HepG2 (cell line): ENCODE data around the gene ASB16. TPM values are rescaled to one million over a fixed set of nuclear protein-coding genes. Genes with fewer than 3 reads are reported as not detected.

Experiments used
- ATAC-seq: fragments of 200-7000 bp; cut with Tn5 transposase; 3 replicates; pipeline ENCODE4 v1.9.1; 2020; ENCODE audit warnings: mild to moderate bottlenecking, moderate library complexity
- BruUV-seq: library from RNA; stranded (reverse); fragments of 400-500 nt; replicated peaks from 2 replicates; lab custom pipeline; 2021; lab: Mats Ljungman, UMichigan
- CTCF ChIA-PET: fragments of 300-600 bp; formaldehyde crosslinking; extraction: SDS; loops from one replicate; lab custom pipeline; 2021; ENCODE audit warnings: low total read pairs, inconsistent platforms, low intra/inter-chr PET ratio; lab: Yijun Ruan, JAX
- POLR2A ChIA-PET: fragments of 350-600 bp; sonication (Branson Sonifier 250); formaldehyde crosslinking; loops from one replicate; lab custom pipeline; 2020; ENCODE audit warnings: antibody characterized with exemption, inconsistent platforms; lab: Yijun Ruan, JAX
- DNase-seq: peaks from one replicate; pipeline ENCODE4 v3.0.0-alpha.2; 2015; ENCODE audit warnings: low spot score
- FAIRE-seq: peaks from 3 replicates; lab custom pipeline; 2011; peaks lifted over from hg19 to GRCh38; lab: Jason Lieb, UNC
- H2AFZ ChIP-seq: one replicate; pipeline ENCODE4 v1.6.1; 2011; ENCODE audit warnings: low read length, inconsistent platforms
- H3K27ac ChIP-seq: fragments of 300-600 bp; 3 replicates; pipeline ENCODE4 v1.8.0; 2011; ENCODE audit warnings: mixed run types, mild to moderate bottlenecking, mixed read lengths, low read length, inconsistent platforms; ENCODE audit not compliant: insufficient read depth; ENCODE audit errors: extremely low read length
- H3K27me3 ChIP-seq, 2 experiments: fragments of 200-600 bp in 1 of 2; 2 replicates in 1 of 2; 3 replicates in 1 of 2; pipeline versions ENCODE4 v1.6.0 to v1.8.0; 2011; ENCODE audit warnings: low read length in 2 of 2, mild to moderate bottlenecking in 2 of 2, moderate library complexity in 2 of 2, inconsistent platforms in 1 of 2; ENCODE audit not compliant: insufficient read depth in 2 of 2, control insufficient read depth in 1 of 2
- H3K36me3 ChIP-seq, 2 experiments: fragments of 200-600 bp in 1 of 2; replicated peaks in 1 of 2; 2 replicates in 1 of 2; 3 replicates in 1 of 2; pipeline versions ENCODE4 v1.5.1 to v1.8.0; 2011; ENCODE audit warnings: low read length in 2 of 2, inconsistent platforms in 1 of 2; ENCODE audit not compliant: insufficient read depth in 2 of 2, control insufficient read depth in 1 of 2
- H3K4me1 ChIP-seq: 2 replicates; pipeline ENCODE4 v1.5.1; 2012; ENCODE audit warnings: low read length, inconsistent platforms; ENCODE audit not compliant: insufficient read depth
- H3K4me2 ChIP-seq: 2 replicates; pipeline ENCODE4 v1.6.0; 2011; ENCODE audit warnings: low read depth, low read length, inconsistent platforms
- H3K4me3 ChIP-seq, 3 experiments: fragments of 200-600 bp in 1 of 3; sonication (generic), shearing (Covaris generic) in 1 of 3; replicated peaks in 1 of 3; 2 replicates each; pipeline ENCODE4 v1.5.1; 2011 to 2016; ENCODE audit warnings: low read length in 3 of 3, inconsistent platforms in 2 of 3, low read depth in 2 of 3, mild to moderate bottlenecking in 2 of 3, control low read depth in 1 of 3, mixed read lengths in 1 of 3; ENCODE audit not compliant: insufficient read depth in 1 of 3
- H3K79me2 ChIP-seq: one replicate; pipeline ENCODE4 v1.6.1; 2011; ENCODE audit warnings: low read length, inconsistent platforms; ENCODE audit not compliant: insufficient read depth
- H3K9ac ChIP-seq: 2 replicates; pipeline ENCODE4 v1.6.0; 2011; ENCODE audit warnings: mild to moderate bottlenecking, low read depth, low read length, inconsistent platforms; ENCODE audit not compliant: insufficient read depth
- H3K9me3 ChIP-seq: 2 replicates; pipeline ENCODE4 v1.5.1; 2012; ENCODE audit warnings: mild to moderate bottlenecking, low read length
- H4K20me1 ChIP-seq: 2 replicates; pipeline ENCODE4 v1.6.0; 2011; ENCODE audit warnings: inconsistent platforms, mild to moderate bottlenecking, low read length, moderate library complexity; ENCODE audit not compliant: insufficient read depth
- CREB1 ChIP-seq, 2 experiments: fragments of 450-650 bp in 1 of 2; IDR thresholded peaks; 2 replicates each; pipeline ENCODE4 v1.6.1; 2016 to 2017; ENCODE audit warnings: control low read depth in 1 of 2, mild to moderate bottlenecking in 1 of 2, missing compliant biosample characterization in 1 of 2, missing genetic modification characterization in 1 of 2
- CTCF ChIP-seq: sonication (generic); formaldehyde crosslinking; IDR thresholded peaks from 2 replicates; pipeline ENCODE4 v1.5.0; 2020; ENCODE audit warnings: mild to moderate bottlenecking, missing genetic modification reagents, moderate library complexity
- ETV5 ChIP-seq: IDR thresholded peaks from 2 replicates; pipeline ENCODE4 v1.6.1; 2018; ENCODE audit warnings: missing biosample characterization, missing genetic modification reagents, inconsistent platforms, borderline replicate concordance
- HNRNPK ChIP-seq: fragments of 200-400 bp; formaldehyde crosslinking; IDR thresholded peaks from 2 replicates; pipeline ENCODE4 v1.6.1; 2018; ENCODE audit warnings: low read length, low read depth, moderate library complexity, mild to moderate bottlenecking; ENCODE audit not compliant: poor library complexity, severe bottlenecking
- IKZF1 ChIP-seq: fragments of 450-650 bp; IDR thresholded peaks from 2 replicates; pipeline ENCODE4 v1.7.1; 2016
- JARID2 ChIP-seq: sonication (generic); formaldehyde crosslinking; IDR thresholded peaks from 2 replicates; pipeline ENCODE4 v1.8.1; 2023; ENCODE audit warnings: missing genetic modification reagents, inconsistent platforms; ENCODE audit not compliant: insufficient replicate concordance
- MIER3 ChIP-seq: IDR thresholded peaks from 2 replicates; pipeline ENCODE4 v1.6.1; 2016; ENCODE audit warnings: missing compliant biosample characterization, borderline replicate concordance
- NCOA5 ChIP-seq: sonication (generic); formaldehyde crosslinking; IDR thresholded peaks from 2 replicates; pipeline ENCODE4 v1.4.0; 2020; ENCODE audit warnings: missing genetic modification reagents
- PHF20 ChIP-seq: sonication (generic); formaldehyde crosslinking; IDR thresholded peaks from 2 replicates; pipeline ENCODE4 v1.5.0; 2020; ENCODE audit warnings: mild to moderate bottlenecking, missing genetic modification reagents
- YY1 ChIP-seq: IDR thresholded peaks from 2 replicates; pipeline ENCODE4 v1.6.1; 2011; ENCODE audit warnings: low read length, low read depth, moderate library complexity, mild to moderate bottlenecking; ENCODE audit not compliant: insufficient read depth, insufficient replicate concordance
- ZNF24 ChIP-seq: fragments of 450-650 bp; IDR thresholded peaks from 2 replicates; pipeline ENCODE4 v1.6.1; 2017; ENCODE audit warnings: antibody characterized with exemption, mild to moderate bottlenecking
- ZNF263 ChIP-seq: sonication (generic); formaldehyde crosslinking; IDR thresholded peaks from 2 replicates; pipeline ENCODE4 v1.4.0; 2020; ENCODE audit warnings: missing genetic modification reagents
- ZNF367 ChIP-seq: sonication (generic); formaldehyde crosslinking; IDR thresholded peaks from 2 replicates; pipeline ENCODE4 v1.4.0; 2020; ENCODE audit warnings: missing genetic modification reagents, borderline replicate concordance
- ZXDC ChIP-seq: sonication (generic); formaldehyde crosslinking; IDR thresholded peaks from 2 replicates; pipeline ENCODE4 v1.5.0; 2020; ENCODE audit warnings: mild to moderate bottlenecking, missing genetic modification reagents
- WGBS: methylation state at CpG from one replicate; pipeline ENCODE4 v1.1.6; 2017; ENCODE audit warnings: low lambda C conversion rate; 5-methylcytosine and 5-hydroxymethylcytosine counted together
- in situ Hi-C: cut with HindIII; loops from 2 replicates; pipeline ENCODE4 v1.10.0; 2017; ENCODE audit warnings: low pct_unique_long_range_greater_than_20kb; ENCODE audit not compliant: extremely low pct_ligation_motif_present
- intact Hi-C: fragments of 100-400 bp; cut with micrococcal nuclease; formaldehyde crosslinking; loops from one replicate; pipeline ENCODE4 v1.10.0; 2022; ENCODE audit not compliant: unreplicated experiment
- polyA plus RNA-seq, 8 experiments: library from polyadenylated mRNA; depleted of rRNA in 3 of 8; stranded (reverse) in 7 of 8; unstranded in 1 of 8; fragments of >200 nt; fragmentation: Illumina TruSeq in 4 of 8; extraction: Trizol in 4 of 8; gene quantifications; 2 replicates each; pipeline versions ENCODE4 v1.2.1 to v1.2.3, GENCODE V29; 2011 to 2016; ENCODE audit warnings: low read depth in 4 of 8, missing spikeins in 1 of 8, mixed read lengths in 1 of 8; ENCODE audit not compliant: insufficient read depth in 1 of 8
- total RNA-seq, 5 experiments: library from RNA; depleted of rRNA; stranded (reverse); fragments of >200 nt; fragmentation: Illumina TruSeq; extraction: Trizol; gene quantifications; 2 replicates each; pipeline ENCODE4 v1.2.3, GENCODE V29; 2016; ENCODE audit warnings: low read depth in 1 of 5
- TF ChIP-seq, protein P1 (sequence below): sonication (generic); formaldehyde crosslinking; IDR thresholded peaks from 2 replicates; pipeline ENCODE4 v1.8.0; 2022; ENCODE audit warnings: low read depth, missing genetic modification reagents

ASB16 gene
- total and polyA plus RNA-seq, 2 of the 13 experiments (the other 11 are each of a cell fraction or from before 2014, with no cell fraction given), result 0.07 TPM; not detected in 1

GRCh38 chr17:44219108-44219615, 48.7 kb downstream of the ASB16 start (continued):
- 0 out of 2 replicates have a peak, but pooled peaks have one; percentile 34 for TF ChIP-seq ZXDC

DNA sequence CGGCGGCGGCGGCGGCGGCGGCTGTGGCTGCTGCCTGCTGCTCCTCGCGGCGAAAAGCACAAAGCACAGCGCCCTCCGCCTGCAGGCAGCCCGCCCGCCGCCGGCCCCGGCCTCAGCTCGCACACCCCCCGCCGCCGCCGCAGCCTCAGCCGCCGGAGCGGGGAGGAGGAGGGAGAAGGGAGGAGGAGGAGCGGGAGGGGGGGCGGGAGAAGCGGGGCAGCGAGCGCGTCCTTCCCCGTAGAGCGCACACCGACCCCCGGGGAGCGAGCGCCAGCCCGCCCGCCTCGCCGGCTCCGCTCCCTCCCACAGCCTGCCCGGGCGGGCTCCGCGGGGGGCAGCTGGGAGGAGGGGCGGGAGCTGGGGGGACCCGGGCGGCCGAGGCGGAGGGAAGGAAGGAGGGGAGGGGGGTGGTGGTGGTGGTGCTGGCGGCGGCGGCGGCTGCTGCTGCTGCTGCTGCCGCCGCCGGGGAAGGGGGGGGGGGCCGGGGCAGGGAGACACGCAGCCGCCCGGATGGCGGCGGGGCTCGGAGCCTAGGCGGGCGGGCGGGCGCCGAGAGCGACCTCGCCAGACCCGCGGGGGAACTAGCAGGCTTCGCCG, 49.2 kb downstream of the ASB16 start, which contains the start of gene UBTF:
UBTF (minus strand) TSS at position 60 of the 597 bp plus-strand sequence. CDS start 1,446 bp downstream, outside the sequence.
- under 1% methylated on average over 25 of the region's 76 CpGs for WGBS
- intact Hi-C loops, result loop anchor here (2.0 kb wide), 2 partner anchors 17 to 105 kb away; partner anchors contain the start of gene SLC25A39
- no peaks in the 10 kb centered on the region; the same call in 1 of the 2 replicates for H4K20me1 ChIP-seq
- peak within 1 kb of the TSS; percentile 95 for H3K4me2 ChIP-seq
- H3K4me3 ChIP-seq, result peak within 1 kb of the TSS; percentile 88 to 99 (median 98)
- in situ Hi-C loops, result loop anchor here (5.0 kb wide), 1 partner anchor 108 kb away; no protein-coding TSS in a partner anchor
- peak within 1 kb of the TSS; percentile 94 for H3K9ac ChIP-seq
- ATAC-seq (peak; percentile 13), FAIRE-seq (no peak), DNase-seq (peak; percentile 51)
- no peak within 1 kb of the TSS for H2AFZ ChIP-seq
- peaks cover 34% of the 10 kb centered on the region for H3K4me1 ChIP-seq
- peak within 1 kb of the TSS; percentile 89 for H3K27ac ChIP-seq
- no peaks in the 10 kb centered on the region for H3K9me3 ChIP-seq
- H3K79me2 ChIP-seq, result peaks cover 28% of the 10 kb centered on the region
- POLR2A ChIA-PET, result interaction anchor here (0.6 to 3.9 kb wide), 11 partner anchors 9 to 149 kb away, joined by 3 to 25 read pairs (median 3); partner anchors contain the start of genes ATXN7L3, FAM171A2, G6PC3 and GRN
- CTCF ChIA-PET, result no interaction called here
- H3K36me3 ChIP-seq, result peaks cover 18 to 23% of the 10 kb centered on the region in 2 experiments
- no peaks in the 10 kb centered on the region; a peak in 1 of 5 replicates for H3K27me3 ChIP-seq
- no TSS peak for BruUV-seq
- no peak for TF ChIP-seq CREB1 (IDR thresholded peaks at IDR 0.05)
- no peak for TF ChIP-seq CREB1 (CRISPR knock-in tag; IDR thresholded peaks at IDR 0.05)
- no peak for TF ChIP-seq PHF20 (CRISPR knock-in tag)
- TF ChIP-seq, protein P1, sequence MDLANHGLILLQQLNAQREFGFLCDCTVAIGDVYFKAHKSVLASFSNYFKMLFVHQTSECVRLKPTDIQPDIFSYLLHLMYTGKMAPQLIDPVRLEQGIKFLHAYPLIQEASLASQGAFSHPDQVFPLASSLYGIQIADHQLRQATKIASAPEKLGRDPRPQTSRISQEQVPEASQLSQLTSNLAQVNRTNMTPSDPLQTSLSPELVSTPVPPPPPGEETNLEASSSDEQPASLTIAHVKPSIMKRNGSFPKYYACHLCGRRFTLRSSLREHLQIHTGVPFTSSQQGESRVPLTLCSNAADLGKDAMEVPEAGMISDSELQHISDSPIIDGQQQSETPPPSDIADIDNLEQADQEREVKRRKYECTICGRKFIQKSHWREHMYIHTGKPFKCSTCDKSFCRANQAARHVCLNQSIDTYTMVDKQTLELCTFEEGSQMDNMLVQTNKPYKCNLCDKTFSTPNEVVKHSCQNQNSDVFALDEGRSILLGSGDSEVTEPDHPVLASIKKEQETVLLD, result no peak; the same call in 1 of the 2 replicates
- TF ChIP-seq CTCF, result peak; percentile 28; the same call in 1 of the 2 replicates
- TF ChIP-seq YY1, result peak; percentile 24
- no peak for TF ChIP-seq ZNF367
- TF ChIP-seq MIER3 (CRISPR knock-in tag), result no peak
- no peak for TF ChIP-seq NCOA5 (CRISPR knock-in tag)
- no peak for TF ChIP-seq JARID2
- no peak for TF ChIP-seq IKZF1
- TF ChIP-seq HNRNPK, result peak; percentile 83
- TF ChIP-seq ZNF24, result no peak
- TF ChIP-seq ZNF263, result peak; percentile 81
- TF ChIP-seq ETV5, result 0 out of 2 replicates have a peak, but pooled peaks have one; percentile 12
